HG03064 (cell line): ENCODE data around the gene SCTR.

Source experiments
- ATAC-seq: cut with Tn5 transposase; IDR thresholded peaks from one replicate; pipeline ENCODE4 v1.9.1; 2021; ENCODE audit warnings: low read depth; ENCODE audit not compliant: unreplicated experiment

SCTR gene

DNA sequence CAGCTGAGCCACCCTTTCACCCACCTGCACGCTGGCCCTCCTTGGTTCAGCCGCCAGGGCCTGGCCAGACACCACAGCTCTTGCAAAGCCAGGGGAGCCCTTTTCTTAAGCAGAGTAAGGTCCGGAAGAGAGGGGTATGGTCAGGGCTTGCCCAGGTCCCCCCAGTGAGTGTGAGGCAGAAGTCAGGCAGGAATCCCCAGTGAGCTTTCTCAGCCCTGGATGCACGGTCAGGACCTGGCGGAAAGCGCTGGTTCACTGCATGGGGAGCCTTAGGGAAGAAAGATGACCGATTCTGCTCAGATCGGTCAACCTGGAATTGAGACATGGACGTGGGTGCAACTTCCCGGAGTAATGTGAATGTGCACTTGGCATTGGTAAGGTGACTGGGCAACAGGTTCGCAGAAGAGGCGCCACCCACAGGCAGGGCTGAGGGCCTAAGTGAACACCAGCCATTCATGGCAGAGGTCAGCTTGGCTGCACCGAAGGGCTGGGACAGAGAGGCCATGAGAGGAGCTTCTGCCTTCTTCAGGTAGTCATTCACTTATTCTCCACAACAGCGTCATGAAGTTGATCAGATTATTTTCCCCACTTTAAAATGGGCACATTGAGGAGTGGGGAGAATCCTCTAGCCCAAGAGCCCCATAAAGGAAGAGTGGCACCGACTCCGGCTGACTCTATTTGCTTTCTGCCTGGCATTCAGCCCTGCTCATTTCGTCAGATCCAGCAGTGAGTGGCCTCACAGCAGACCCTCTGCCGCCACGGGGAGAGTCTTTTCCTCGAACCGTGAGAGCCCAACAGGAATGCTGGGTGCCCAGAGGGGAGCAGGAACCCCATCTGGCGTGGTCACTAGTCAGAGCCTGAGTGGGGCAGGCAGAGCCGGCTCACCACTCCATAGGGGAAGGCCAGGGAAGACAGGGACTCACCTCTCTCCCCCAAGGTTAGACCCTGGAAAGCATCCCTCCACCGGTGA is 35.8 kb downstream of the SCTR start:
- ATAC-seq, result peak; percentile 17

GRCh38 chr2:119487434-119488244 is 36.6 kb downstream of the SCTR start:
- ATAC-seq, result peak; percentile 68

DNA sequence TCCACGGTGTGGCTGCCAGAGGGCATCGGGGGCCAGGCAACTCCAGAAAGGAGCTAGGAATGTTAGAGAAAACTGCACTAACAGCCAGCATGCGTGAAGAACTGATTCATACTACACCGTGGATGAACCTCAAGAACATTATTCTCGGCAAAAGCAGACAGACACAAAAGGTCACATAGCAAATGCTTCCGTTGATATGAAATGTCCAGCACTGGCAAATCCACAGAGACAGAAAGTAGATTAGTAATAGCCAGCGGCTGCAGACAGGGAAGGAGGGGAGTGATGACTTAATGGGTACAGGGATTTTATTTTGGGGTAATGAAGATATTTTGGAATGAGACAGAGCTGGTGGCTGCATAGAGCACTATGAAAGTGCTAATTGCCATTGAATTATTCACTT is 37.4 kb downstream of the SCTR start:
- no peak for ATAC-seq

- no peak for ATAC-seq
These were observed 38.0 kb downstream of the SCTR start for GRCh38 chr2:119486196-119486827.

GRCh38 chr2:119485336-119486110 is 38.8 kb downstream of the SCTR start:
- ATAC-seq, result no peak

GRCh38 chr2:119484834-119485233 is 39.4 kb downstream of the SCTR start:
- ATAC-seq, result no peak

- ATAC-seq, result no peak
These were observed 40.2 kb downstream of the SCTR start for GRCh38 chr2:119483896-119484718.

DNA sequence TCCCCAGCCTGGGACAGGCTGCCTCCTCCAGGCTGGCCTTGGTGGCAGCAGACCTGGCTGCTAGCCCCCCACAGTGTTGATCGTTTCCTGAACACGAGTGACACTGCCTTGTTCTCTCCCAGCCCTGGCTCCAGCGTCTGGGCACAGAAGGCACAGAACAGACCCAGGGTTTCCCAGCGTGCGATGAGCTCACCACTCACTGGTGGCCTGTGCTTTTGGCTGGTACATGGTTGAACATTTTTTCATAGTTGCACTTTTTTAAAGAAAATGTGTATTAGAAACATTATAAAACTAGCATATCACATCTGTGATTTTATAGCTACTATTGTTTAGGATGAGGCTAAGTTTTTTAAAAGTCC is 40.9 kb downstream of the SCTR start:
- ATAC-seq, result no peak

DNA sequence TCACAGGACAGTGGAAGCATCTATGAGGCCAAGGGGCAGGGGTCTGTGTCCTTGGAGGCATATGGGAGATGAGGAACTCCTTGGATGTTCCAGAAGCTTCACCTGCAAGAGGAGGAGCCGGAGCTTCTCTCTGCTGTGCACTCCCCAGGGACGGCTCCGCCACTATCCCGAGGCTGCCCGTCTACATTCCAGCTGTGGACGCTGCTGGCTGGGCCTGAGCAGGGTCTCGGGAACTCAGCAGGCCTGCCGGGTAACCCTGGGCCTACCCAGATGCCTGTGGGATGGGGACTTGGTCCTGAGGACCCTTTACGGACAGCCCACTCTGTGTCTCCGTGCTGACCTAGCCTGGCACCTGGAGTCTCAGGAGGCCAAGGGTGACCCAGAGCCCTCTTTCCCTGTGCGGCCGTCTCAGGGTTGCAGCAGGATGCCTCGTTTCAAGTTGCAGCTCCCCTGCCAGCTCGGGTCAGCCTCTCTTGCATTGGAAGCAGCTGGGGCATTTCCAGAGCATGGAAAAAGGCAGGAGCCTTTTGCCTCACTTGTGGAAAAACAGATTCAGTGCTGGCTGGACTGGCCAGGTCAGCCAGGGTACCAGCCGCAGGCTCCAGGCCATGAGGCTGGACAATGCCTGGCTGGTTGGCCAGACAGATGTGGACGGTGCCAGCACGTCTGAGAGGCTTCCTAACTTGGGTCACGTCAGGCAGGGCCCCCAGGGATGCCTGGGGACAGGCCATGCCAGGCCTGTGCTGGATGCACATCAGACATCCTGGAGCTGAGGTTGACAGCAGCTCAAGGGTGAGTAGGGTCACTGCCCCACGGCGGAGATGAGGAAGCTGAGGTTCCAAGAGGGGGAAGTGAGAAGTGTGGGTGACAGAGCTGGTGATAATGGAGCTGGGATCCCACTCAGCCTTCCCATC is 41.5 kb downstream of the SCTR start:
- ATAC-seq, result no peak

DNA sequence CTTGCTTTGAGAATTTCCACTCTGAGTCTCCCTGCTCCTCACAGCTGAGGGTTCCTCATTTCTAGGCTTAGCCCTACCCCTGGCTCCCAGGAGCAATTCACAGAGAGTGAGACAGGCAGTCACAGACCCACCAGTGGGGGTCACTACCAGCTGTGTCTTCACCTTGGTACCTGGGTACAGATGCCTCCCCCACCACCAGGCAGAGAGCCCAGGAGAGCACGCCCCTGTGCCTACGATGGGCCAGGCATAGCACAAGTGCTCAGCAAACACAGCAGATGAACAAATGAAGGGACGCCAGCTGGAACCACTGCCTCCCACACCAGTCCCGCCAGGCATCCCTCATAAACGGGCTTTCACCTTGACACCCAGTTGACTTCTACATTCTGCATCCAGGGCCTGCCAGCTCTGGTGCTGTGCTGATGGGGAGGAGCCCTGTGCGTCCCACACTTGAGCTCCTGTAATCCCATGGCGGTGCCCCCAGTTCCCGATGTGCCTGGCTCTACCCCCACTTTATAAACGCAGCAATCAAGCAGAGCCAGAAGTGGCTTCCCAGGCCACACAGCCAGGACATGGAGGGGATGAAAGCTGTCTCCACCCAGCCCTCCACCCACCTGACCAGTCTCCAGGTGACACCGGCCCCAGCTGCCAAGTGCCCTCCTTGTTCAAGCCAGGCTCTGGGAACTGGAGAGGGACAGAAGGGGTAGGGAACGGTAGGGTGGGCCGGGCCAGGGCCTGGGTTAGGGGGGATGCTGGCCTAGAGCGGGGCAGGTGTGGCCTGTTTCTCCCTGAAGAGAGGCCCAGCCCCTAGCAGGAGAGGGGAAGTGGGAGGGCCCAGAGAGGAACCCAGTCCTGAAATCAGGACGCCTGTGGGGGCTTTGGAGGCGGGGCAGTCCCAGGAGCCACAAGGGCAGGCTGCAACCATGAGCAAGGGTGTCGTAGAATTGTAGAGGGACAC is 42.5 kb downstream of the SCTR start:
- no peak for ATAC-seq

DNA sequence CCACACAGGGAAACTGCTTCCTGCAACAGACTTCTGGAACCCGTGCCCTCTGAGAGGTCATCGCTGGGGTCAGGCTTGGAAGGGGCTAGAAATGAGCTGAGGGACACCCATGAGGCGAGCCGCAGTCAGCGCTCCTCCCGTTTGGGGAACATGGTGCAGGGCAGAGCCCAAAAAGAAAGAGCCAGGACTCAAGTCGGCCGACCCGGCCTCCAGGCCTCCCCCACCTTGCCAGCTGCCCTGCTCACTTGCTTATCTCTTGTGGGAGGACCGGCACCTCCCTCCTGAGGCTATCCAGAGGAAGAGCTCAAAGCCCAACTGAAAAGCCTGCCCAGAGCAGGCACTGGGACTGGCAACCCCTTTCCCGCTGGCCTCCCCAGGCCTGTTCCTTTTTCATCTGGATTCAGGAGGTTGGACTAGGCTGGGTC is 43.6 kb downstream of the SCTR start:
- ATAC-seq, result no peak

DNA sequence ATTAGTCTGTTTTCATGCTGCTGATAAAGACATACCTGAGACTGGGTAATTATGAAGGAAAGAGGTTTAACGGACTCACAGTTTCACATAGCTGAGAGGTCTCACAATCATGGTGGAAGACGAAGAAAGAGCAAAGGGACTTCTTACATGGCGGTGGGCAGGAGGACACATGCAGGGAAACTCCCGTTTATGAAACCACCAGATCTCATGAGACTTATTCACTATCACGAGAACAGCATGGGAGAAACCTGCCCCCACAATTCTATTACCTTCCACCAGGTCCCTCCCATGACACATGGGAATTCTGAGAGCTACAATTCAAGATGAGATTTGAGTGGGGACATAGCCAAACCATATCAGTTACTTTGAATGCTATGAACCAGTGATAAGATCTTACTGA is 44.1 kb downstream of the SCTR start:
- ATAC-seq, result no peak

DNA sequence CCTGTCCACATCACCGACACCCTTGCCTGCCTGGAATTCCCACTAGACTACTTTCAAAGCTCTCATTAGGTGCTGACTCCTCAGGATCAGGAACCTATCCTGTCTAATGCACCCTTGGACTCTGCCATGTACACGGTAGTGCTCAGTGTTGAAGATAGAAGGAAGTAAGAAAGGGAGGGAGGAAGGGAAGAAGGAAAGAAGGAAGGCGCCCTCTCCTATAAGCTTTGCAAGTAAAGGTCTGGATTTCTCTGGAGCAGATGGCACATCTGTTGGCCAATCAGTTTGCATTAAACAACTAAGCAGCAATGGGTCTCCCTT is 45.3 kb downstream of the SCTR start:
- no peak for ATAC-seq

GRCh38 chr2:119478188-119478977 is 45.9 kb downstream of the SCTR start:
- no peak for ATAC-seq

DNA sequence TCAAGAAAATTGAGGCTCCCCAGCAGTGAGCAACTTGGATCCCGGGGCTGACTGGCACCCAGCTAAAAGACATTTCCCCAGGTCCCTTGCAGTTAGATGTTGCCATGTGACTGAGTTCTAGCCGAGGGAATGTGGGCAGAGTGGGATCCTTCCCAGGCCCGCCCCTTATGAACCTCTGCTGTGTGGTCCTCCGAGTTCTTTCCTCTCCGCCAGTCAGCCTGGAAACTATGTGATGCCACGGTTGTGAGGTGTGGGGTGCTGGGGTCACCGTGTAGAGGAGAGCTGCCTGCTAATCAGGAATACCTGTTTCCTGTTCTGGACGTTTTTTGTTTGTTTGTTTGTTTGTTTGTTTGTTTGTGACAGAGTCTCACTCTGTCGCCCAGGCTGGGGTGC is 47.2 kb downstream of the SCTR start:
- no peak for ATAC-seq

- no peak for ATAC-seq
These were observed 47.8 kb downstream of the SCTR start for GRCh38 chr2:119476301-119477112.
